CD4-positive, alpha-beta memory T cell (primary cell): ENCODE results near the gene ULK4. TPM values are rescaled to one million over a fixed set of nuclear protein-coding genes. Genes with fewer than 3 reads are reported as not detected.

Experiments used
- CTCF ChIA-PET: fragments of 350-600 bp; sonication (Branson Sonifier 250); formaldehyde crosslinking; loops from one replicate; lab custom pipeline; 2021; ENCODE audit warnings: inconsistent platforms; ENCODE audit not compliant: partially characterized antibody; lab: Charles Lee
- POLR2A ChIA-PET: fragments of 350-600 bp; sonication (Branson Sonifier 250); formaldehyde crosslinking; loops from one replicate; lab custom pipeline; 2021; ENCODE audit not compliant: partially characterized antibody; lab: Charles Lee
- DNase-seq, 5 donors: peaks; one replicate each; pipeline versions ENCODE4 v3.0.0 to v3.0.0-alpha.2; 2020 to 2022; ENCODE audit warnings: mixed read lengths in 1 of 5
- H3K27ac ChIP-seq: one replicate; pipeline ENCODE4 v1.7.0; 2013; ENCODE audit warnings: low read depth, low read length
- H3K27me3 ChIP-seq: 2 replicates; pipeline ENCODE4 v1.7.0; 2013; ENCODE audit warnings: mild to moderate bottlenecking, low read length, moderate library complexity; ENCODE audit not compliant: insufficient read depth
- H3K36me3 ChIP-seq: 2 replicates; pipeline ENCODE4 v1.7.0; 2013; ENCODE audit warnings: mild to moderate bottlenecking, low read length, moderate library complexity; ENCODE audit not compliant: insufficient read depth
- H3K4me1 ChIP-seq: 2 replicates; pipeline ENCODE4 v1.7.0; 2013; ENCODE audit warnings: mild to moderate bottlenecking, low read length, moderate library complexity; ENCODE audit not compliant: insufficient read depth
- H3K4me3 ChIP-seq, 2 donors: one replicate each; pipeline ENCODE4 v1.7.0; 2013; ENCODE audit warnings: low read length in 2 of 2, mild to moderate bottlenecking in 1 of 2
- H3K9me3 ChIP-seq, 2 donors: one replicate each; pipeline ENCODE4 v1.7.0; 2013; ENCODE audit warnings: low read length in 2 of 2, control low read depth in 1 of 2; ENCODE audit not compliant: control insufficient read depth in 1 of 2
- H3K27ac Mint-ChIP-seq, 7 donors: one replicate each; pipeline ENCODE4 v1.8.0; 2020 to 2021; ENCODE audit warnings: mixed read lengths in 7 of 7, mild to moderate bottlenecking in 6 of 7, inconsistent platforms in 3 of 7, moderate library complexity in 3 of 7
- H3K27me3 Mint-ChIP-seq, 2 donors: one replicate each; pipeline ENCODE4 v1.8.0; 2020 to 2021; ENCODE audit warnings: mixed read lengths in 2 of 2
- H3K36me3 Mint-ChIP-seq, 2 donors: one replicate each; pipeline ENCODE4 v1.8.0; 2020 to 2021; ENCODE audit warnings: mixed read lengths in 2 of 2, inconsistent platforms in 1 of 2, mild to moderate bottlenecking in 1 of 2
- H3K4me1 Mint-ChIP-seq, 4 donors: one replicate each; pipeline ENCODE4 v1.8.0; 2020 to 2021; ENCODE audit warnings: mixed read lengths in 4 of 4, mild to moderate bottlenecking in 1 of 4
- H3K4me3 Mint-ChIP-seq, 8 donors: one replicate each; pipeline ENCODE4 v1.8.0; 2020 to 2021; ENCODE audit warnings: mixed read lengths in 8 of 8, mild to moderate bottlenecking in 7 of 8, moderate library complexity in 6 of 8, inconsistent platforms in 3 of 8
- H3K9me3 Mint-ChIP-seq, 8 donors: one replicate each; pipeline ENCODE4 v1.8.0; 2020 to 2021; ENCODE audit warnings: mixed read lengths in 8 of 8, mild to moderate bottlenecking in 5 of 8, inconsistent platforms in 3 of 8, moderate library complexity in 1 of 8
- intact Hi-C: fragments of 100-400 bp; cut with micrococcal nuclease; formaldehyde crosslinking; loops from one replicate; pipeline ENCODE4 v1.15.1; 2023
- polyA plus RNA-seq, 2 donors: library from polyadenylated mRNA; unstranded; fragments of 300-500 nt; fragmentation: Illumina TruSeq; gene quantifications; one replicate each; pipeline ENCODE4 v1.2.3, GENCODE V29; 2021
- total RNA-seq, 2 experiments: library from RNA; stranded (reverse); gene quantifications; one replicate each; pipeline ENCODE4 v1.2.3, GENCODE V29; 2021

The ULK4 gene
- total and polyA plus RNA-seq, 4 experiments from 2014 or later: 6.3 to 29.1 (median 19.2) TPM

DNA sequence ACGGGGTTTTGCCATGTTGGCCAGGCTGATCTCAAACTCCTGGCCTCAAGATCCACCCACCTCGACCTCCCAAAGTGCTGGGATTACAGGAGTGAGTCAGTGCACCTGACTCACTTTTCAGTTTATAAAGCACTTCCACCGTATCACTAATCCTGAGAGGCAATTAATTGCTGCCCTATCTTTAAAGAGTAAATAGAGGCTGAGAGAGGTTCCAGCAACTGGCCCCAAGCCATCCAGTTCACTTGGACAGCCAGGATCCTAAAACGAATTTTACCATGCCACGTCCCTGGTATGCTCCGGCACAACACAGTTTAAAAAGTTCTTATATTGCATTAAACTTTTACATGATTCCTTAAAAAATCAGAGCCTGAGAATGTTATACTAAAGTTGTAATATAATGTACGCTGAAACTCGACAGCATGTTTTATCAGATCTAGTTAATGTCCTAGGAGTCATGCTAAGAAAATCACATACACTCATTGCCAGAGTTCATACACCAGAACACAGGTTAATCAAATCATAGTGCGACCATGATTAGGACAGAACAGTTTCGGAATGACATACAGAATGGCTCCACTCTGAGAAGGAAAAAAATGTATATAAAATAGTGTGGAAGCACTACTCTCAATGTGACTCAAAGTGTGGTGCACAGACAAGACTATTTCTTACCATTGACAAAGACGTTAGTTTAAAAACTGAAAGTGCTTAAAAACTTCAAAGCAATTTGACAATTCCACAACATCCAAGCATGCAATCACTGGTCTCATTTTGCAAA, 125.4 kb downstream of the ULK4 start:
- Mint-ChIP-seq H3K36me3 (peaks cover 48 to 58% of the 10 kb centered on the region in 2 donors), H3K27me3 (no peaks in the 10 kb centered on the region), H3K4me1 (peaks cover 0 to 11% (median 3%) of the 10 kb centered on the region in 4 donors), H3K27ac (no peak overlapping the region), H3K9me3 (peaks cover 3 to 20% (median 12%) of the 10 kb centered on the region in 8 donors), H3K4me3 (no peak overlapping the region)
- POLR2A ChIA-PET: no interaction called here
- H3K36me3 ChIP-seq: no peaks in the 10 kb centered on the region
- H3K4me3 ChIP-seq: no peak overlapping the region
- no peaks in the 10 kb centered on the region for H3K9me3 ChIP-seq
- H3K27me3 ChIP-seq: no peaks in the 10 kb centered on the region
- CTCF ChIA-PET: no interaction called here
- no peaks in the 10 kb centered on the region for H3K4me1 ChIP-seq
- intact Hi-C loops: no loop called here
- DNase-seq: no peak
- H3K27ac ChIP-seq: no peak overlapping the region

DNA sequence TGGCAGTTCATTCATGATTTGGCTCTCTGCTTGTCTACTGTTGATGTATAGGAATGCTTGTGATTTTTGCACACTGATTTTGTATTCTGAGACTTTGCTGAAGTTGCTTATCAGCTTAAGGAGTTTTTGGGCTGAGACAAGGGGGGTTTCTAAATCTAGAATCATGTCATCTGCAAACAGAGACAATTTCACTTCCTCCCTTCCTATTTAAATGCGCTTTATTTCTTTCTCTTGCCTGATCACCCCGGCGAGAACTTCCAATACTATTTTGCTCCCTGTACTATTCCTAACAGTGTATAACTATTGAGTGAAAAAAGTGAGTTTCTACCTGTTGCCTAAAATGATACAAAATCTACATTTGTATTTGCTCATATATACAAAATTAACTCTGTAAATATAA, 128.3 kb downstream of the ULK4 start:
- Mint-ChIP-seq H3K4me1 (peaks cover 0 to 11% (median 2%) of the 10 kb centered on the region in 4 donors), H3K27ac (no peak overlapping the region), H3K27me3 (no peaks in the 10 kb centered on the region), H3K9me3 (peaks cover 3 to 25% (median 15%) of the 10 kb centered on the region in 8 donors), H3K36me3 (peaks cover 53 to 65% of the 10 kb centered on the region in 2 donors), H3K4me3 (no peak overlapping the region)
- intact Hi-C loops: no loop called here
- Histone ChIP-seq H3K27me3 (no peaks in the 10 kb centered on the region), H3K9me3 (no peaks in the 10 kb centered on the region), H3K4me1 (no peaks in the 10 kb centered on the region), H3K27ac (no peak overlapping the region), H3K36me3 (no peaks in the 10 kb centered on the region), H3K4me3 (no peak overlapping the region)
- DNase-seq: no peak
- ChIA-PET POLR2A (no interaction called here), CTCF (no interaction called here)

DNA sequence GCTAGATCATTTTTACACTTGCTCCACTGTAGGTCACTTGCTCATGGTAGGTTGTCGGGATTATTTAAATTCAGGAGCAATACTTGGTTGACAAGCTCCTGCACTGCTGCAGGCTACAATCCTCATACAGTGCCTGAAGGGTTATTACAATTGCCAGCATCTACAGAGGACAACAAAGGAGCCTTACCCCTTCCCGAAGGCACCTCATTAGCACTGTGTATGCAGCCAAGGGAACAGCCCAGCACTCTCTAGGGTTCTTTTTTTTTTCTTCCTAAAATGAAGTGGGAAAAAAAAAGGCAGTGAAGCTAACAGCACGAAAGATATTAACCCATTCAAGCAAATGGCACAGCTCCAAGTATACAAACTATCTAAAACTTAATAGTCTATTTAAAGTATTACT, 142.7 kb downstream of the ULK4 start:
- no peaks in the 10 kb centered on the region for H3K4me1 Mint-ChIP-seq
- H3K4me3 Mint-ChIP-seq: no peak overlapping the region
- DNase-seq: no peak
- Histone ChIP-seq H3K9me3 (no peaks in the 10 kb centered on the region), H3K27ac (no peak overlapping the region), H3K4me3 (no peak overlapping the region), H3K27me3 (no peaks in the 10 kb centered on the region), H3K36me3 (no peaks in the 10 kb centered on the region), H3K4me1 (no peaks in the 10 kb centered on the region)
- CTCF ChIA-PET: no interaction called here
- H3K27ac Mint-ChIP-seq: no peak overlapping the region
- intact Hi-C loops: no loop called here
- H3K9me3 Mint-ChIP-seq: peaks cover 0 to 3% (median 0%) of the 10 kb centered on the region in 8 donors
- no peaks in the 10 kb centered on the region for H3K27me3 Mint-ChIP-seq
- POLR2A ChIA-PET: no interaction called here
- peaks cover 33 to 67% of the 10 kb centered on the region in 2 donors for H3K36me3 Mint-ChIP-seq

DNA sequence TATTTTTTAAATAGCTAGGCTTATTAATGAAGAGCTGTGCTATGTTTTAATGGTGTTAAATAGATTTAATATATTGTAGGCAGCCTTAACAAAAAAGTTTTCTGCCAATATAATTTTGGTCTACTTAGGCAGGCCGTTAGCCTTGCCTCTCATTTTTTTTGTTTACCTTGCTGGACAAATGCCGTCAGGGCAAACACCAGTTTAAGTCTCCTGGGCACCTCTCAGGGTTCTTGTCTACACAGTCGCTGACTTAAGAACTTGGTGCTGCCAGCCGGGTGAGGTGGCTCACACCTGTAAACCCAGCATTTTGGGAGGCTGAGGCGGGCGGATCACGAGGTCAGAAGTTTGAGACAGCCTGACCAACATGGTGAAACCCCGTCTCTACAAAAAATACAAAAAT, 153.3 kb downstream of the ULK4 start:
- ChIA-PET CTCF (no interaction called here), POLR2A (no interaction called here)
- Histone ChIP-seq H3K27ac (no peak overlapping the region), H3K9me3 (no peaks in the 10 kb centered on the region), H3K4me1 (no peaks in the 10 kb centered on the region), H3K27me3 (no peaks in the 10 kb centered on the region), H3K36me3 (no peaks in the 10 kb centered on the region), H3K4me3 (no peak overlapping the region)
- Mint-ChIP-seq H3K4me3 (no peak overlapping the region), H3K27ac (no peak overlapping the region), H3K9me3 (peaks cover 0 to 16% (median 3%) of the 10 kb centered on the region in 8 donors), H3K4me1 (no peaks in the 10 kb centered on the region), H3K36me3 (peaks cover 22 to 44% of the 10 kb centered on the region in 2 donors), H3K27me3 (no peaks in the 10 kb centered on the region)
- DNase-seq: no peak
- intact Hi-C loops: no loop called here

DNA sequence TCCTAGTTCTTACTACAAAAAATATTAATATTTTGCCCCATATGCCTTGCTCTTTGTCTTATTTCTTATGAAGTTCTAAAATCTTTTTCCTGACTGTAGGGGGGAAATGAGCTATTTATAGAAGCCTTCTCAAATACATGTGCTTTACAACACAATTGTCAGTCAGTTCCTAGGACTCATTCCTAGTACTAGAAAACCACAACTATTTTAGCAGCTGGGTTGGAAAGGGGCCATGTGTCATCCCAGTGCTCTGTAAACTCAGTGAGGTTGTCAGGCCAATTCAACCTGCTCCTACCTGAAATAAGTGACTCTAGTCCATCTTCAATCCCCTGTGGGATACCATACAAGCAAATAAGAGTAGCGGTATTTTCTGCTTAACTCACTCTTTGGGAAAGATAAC, 153.8 kb downstream of the ULK4 start:
- Histone ChIP-seq H3K4me1 (no peaks in the 10 kb centered on the region), H3K27me3 (no peaks in the 10 kb centered on the region), H3K27ac (no peak overlapping the region), H3K9me3 (no peaks in the 10 kb centered on the region), H3K4me3 (no peak overlapping the region), H3K36me3 (no peaks in the 10 kb centered on the region)
- peaks cover 0 to 17% (median 4%) of the 10 kb centered on the region in 8 donors for H3K9me3 Mint-ChIP-seq
- CTCF ChIA-PET: no interaction called here
- H3K27ac Mint-ChIP-seq: no peak overlapping the region
- POLR2A ChIA-PET: no interaction called here
- DNase-seq: no peak
- no peak overlapping the region for H3K4me3 Mint-ChIP-seq
- H3K36me3 Mint-ChIP-seq: peaks cover 22 to 46% of the 10 kb centered on the region in 2 donors
- intact Hi-C loops: no loop called here
- no peaks in the 10 kb centered on the region for H3K4me1 Mint-ChIP-seq
- no peaks in the 10 kb centered on the region for H3K27me3 Mint-ChIP-seq

DNA sequence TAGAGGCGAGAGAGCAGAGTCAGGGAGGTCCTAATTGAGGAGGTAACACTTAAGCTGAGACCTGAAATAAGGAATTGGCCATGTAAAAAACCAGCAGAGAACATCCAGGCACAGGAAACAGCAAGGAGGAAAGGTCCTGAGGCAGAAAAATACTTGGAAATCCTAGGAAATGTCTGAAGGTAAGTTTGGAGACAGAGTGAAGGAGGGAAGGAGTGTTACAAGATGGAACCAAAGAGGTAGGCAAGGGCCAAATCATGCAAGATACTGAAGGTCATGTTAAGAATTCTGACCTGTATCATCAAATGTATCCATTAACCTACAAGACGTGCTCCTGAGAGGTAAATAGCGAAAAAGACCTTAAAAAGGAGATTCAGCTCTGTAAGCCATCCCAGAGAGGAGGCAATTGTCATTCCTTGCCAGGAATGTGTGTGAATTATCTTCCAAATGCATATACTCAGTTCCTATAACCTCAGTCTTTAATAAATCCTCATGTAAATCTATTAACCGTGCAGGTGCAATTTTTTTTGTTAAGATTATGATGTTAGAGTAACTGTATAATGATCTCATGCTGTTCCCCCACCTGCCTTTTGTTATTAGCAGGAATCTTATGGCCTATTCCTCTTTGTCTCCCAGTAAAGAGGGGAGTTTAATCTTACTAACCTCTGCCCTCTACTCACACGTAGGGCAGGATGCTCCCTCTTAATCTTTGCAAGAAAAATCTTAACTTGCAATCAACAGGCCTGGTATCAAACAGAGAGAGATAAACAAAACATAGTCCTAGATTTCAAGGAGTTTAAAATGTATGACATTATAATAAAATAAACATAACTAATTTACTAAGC, 166.9 kb downstream of the ULK4 start:
- Mint-ChIP-seq H3K27me3 (no peaks in the 10 kb centered on the region), H3K4me1 (no peaks in the 10 kb centered on the region), H3K4me3 (no peak overlapping the region), H3K9me3 (no peaks in the 10 kb centered on the region), H3K36me3 (peaks cover 27 to 42% of the 10 kb centered on the region in 2 donors), H3K27ac (no peak overlapping the region)
- ChIA-PET POLR2A (no interaction called here), CTCF (interaction anchor here (0.6 kb wide), 1 partner anchor 1031 kb away, joined by 4 read pairs; no protein-coding TSS in a partner anchor)
- H3K27ac ChIP-seq: no peak overlapping the region
- DNase-seq: no peak
- no peak overlapping the region for H3K4me3 ChIP-seq
- intact Hi-C loops: no loop called here
- H3K36me3 ChIP-seq: no peaks in the 10 kb centered on the region
- H3K9me3 ChIP-seq: no peaks in the 10 kb centered on the region
- H3K27me3 ChIP-seq: no peaks in the 10 kb centered on the region
- H3K4me1 ChIP-seq: no peaks in the 10 kb centered on the region

DNA sequence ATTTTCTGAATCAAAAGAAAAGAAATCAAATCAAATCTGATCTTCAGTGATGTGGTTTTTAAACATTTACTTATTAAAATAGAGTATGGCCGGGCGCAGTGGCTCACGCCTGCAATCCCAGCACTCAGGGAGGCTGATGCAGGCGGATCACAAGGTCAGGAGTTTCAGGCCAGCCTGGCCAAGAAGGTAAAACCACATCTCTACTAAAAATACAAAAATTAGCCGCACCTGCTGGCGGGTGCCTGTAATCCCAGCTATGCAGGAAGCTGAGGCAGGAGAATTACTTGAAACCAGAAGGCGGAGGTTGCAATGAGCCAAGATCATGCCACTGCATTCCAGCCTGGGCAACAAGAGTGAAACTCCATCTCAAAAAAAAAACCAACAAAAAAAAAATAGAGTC, 169.1 kb downstream of the ULK4 start:
- POLR2A ChIA-PET: no interaction called here

More for the DNA sequence above, 169.1 kb downstream of the ULK4 start:
- Histone ChIP-seq H3K9me3 (no peaks in the 10 kb centered on the region), H3K4me3 (no peak overlapping the region), H3K27ac (no peak overlapping the region), H3K27me3 (no peaks in the 10 kb centered on the region), H3K36me3 (no peaks in the 10 kb centered on the region), H3K4me1 (no peaks in the 10 kb centered on the region)
- Mint-ChIP-seq H3K36me3 (peaks cover 31 to 48% of the 10 kb centered on the region in 2 donors), H3K4me1 (no peaks in the 10 kb centered on the region), H3K27ac (no peak overlapping the region), H3K4me3 (no peak overlapping the region), H3K9me3 (no peaks in the 10 kb centered on the region), H3K27me3 (no peaks in the 10 kb centered on the region)
- intact Hi-C loops: no loop called here
- DNase-seq: no peak
- CTCF ChIA-PET: no interaction called here
